ENCODE data around the gene STT3A. TPM values are rescaled to one million over a fixed set of nuclear protein-coding genes. Genes with fewer than 3 reads are reported as not detected.

The STT3A gene
- polyA plus RNA-seq, 1 donor (not counting 4 experiments of a cell fraction or from before 2014, with no cell fraction given) = 183 TPM

DNA sequence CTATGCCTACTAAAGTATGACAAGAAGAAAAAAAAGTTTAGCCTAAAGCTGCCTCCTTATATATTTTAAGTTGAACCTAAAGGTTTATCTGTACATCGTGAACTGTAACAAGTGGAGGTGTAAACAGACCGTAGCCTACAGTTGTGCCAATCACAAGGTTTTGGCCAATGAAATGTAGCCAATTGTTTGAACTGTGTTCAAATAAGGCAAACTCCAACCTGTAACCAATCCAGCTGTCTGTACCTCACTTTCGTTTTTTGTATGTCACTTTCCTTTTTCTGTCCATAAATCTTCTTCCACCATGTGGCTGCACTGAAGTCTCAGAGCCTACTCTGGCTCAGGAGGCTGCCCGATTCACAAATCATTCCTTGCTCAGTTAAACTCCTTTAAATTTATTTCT lies 30.2 kb upstream of the STT3A start:
- no peak overlapping the region for H3K9ac ChIP-seq (ENCODE audit: control insufficient read depth, extremely low read depth, insufficient read depth, low read length)
- no peak overlapping the region for H3K4me2 ChIP-seq (ENCODE audit: control insufficient read depth, extremely low read depth, insufficient read depth, low read depth, low read length)
- DNase-seq (ENCODE audit: low read depth, low spot score) (no peak), FAIRE-seq (no peak)
- TF ChIP-seq EZH2 (IDR thresholded peaks at IDR 0.05; ENCODE audit: low read length) = no peak
- TF ChIP-seq, protein P1, sequence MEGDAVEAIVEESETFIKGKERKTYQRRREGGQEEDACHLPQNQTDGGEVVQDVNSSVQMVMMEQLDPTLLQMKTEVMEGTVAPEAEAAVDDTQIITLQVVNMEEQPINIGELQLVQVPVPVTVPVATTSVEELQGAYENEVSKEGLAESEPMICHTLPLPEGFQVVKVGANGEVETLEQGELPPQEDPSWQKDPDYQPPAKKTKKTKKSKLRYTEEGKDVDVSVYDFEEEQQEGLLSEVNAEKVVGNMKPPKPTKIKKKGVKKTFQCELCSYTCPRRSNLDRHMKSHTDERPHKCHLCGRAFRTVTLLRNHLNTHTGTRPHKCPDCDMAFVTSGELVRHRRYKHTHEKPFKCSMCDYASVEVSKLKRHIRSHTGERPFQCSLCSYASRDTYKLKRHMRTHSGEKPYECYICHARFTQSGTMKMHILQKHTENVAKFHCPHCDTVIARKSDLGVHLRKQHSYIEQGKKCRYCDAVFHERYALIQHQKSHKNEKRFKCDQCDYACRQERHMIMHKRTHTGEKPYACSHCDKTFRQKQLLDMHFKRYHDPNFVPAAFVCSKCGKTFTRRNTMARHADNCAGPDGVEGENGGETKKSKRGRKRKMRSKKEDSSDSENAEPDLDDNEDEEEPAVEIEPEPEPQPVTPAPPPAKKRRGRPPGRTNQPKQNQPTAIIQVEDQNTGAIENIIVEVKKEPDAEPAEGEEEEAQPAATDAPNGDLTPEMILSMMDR (optimal IDR thresholded peaks at IDR 0.05 in 1 of 3, IDR thresholded peaks at IDR 0.05 in 1 of 3, conservative IDR thresholded peaks at IDR 0.05 in 1 of 3; ENCODE audit: extremely low read depth in 1 of 3, insufficient read depth in 2 of 3, low read length in 3 of 3) = no peak
- no peaks in the 10 kb centered on the region for H3K79me2 ChIP-seq (ENCODE audit: control insufficient read depth, insufficient read depth, low read length)
- H3K36me3 ChIP-seq (ENCODE audit: control insufficient read depth in 2 of 2, extremely low read depth in 1 of 2, insufficient read depth in 2 of 2, low read length in 2 of 2) = no peaks in the 10 kb centered on the region
- no peaks in the 10 kb centered on the region for H3K9me3 ChIP-seq (ENCODE audit: control insufficient read depth, low read depth, low read length)
- H3K4me1 ChIP-seq (ENCODE audit: control insufficient read depth, extremely low read depth, insufficient read depth, low read length) = no peaks in the 10 kb centered on the region
- no peak overlapping the region for H3K27ac ChIP-seq (ENCODE audit: control insufficient read depth, insufficient read depth, low read length)
- no peaks in the 10 kb centered on the region for H4K20me1 ChIP-seq (ENCODE audit: control insufficient read depth, extremely low read depth, insufficient read depth, low read length)
- H3K27me3 ChIP-seq (ENCODE audit: control insufficient read depth, extremely low read depth, insufficient read depth, low read length) = no peaks in the 10 kb centered on the region
- dilution Hi-C loops (cut with MboI; ENCODE audit: extremely low pct_ligation_motif_present, low sequenced_read_pairs) = no loop called here
- no peak overlapping the region for H2AFZ ChIP-seq (ENCODE audit: control insufficient read depth, low read length)
- H3K4me3 ChIP-seq (ENCODE audit: control insufficient read depth in 2 of 3, extremely low read depth in 1 of 3, insufficient read depth in 2 of 3, low read depth in 1 of 3, low read length in 3 of 3) = no peak overlapping the region
- H3K9me1 ChIP-seq (ENCODE audit: control insufficient read depth, extremely low read depth, insufficient read depth, low read length) = no peaks in the 10 kb centered on the region

- Histone ChIP-seq H3K4me1 (ENCODE audit: control insufficient read depth, extremely low read depth, insufficient read depth, low read length) (no peaks in the 10 kb centered on the region), H3K27me3 (ENCODE audit: control insufficient read depth, extremely low read depth, insufficient read depth, low read length) (no peaks in the 10 kb centered on the region), H3K9me1 (ENCODE audit: control insufficient read depth, extremely low read depth, insufficient read depth, low read length) (no peaks in the 10 kb centered on the region), H3K27ac (ENCODE audit: control insufficient read depth, insufficient read depth, low read length) (no peak overlapping the region), H4K20me1 (ENCODE audit: control insufficient read depth, extremely low read depth, insufficient read depth, low read length) (no peaks in the 10 kb centered on the region), H3K4me2 (ENCODE audit: control insufficient read depth, extremely low read depth, insufficient read depth, low read depth, low read length) (no peak overlapping the region), H3K9me3 (ENCODE audit: control insufficient read depth, low read depth, low read length) (no peaks in the 10 kb centered on the region), H3K9ac (ENCODE audit: control insufficient read depth, extremely low read depth, insufficient read depth, low read length) (no peak overlapping the region), H3K4me3 (ENCODE audit: control insufficient read depth in 2 of 3, extremely low read depth in 1 of 3, insufficient read depth in 2 of 3, low read depth in 1 of 3, low read length in 3 of 3) (no peak overlapping the region), H3K36me3 (ENCODE audit: control insufficient read depth in 2 of 2, extremely low read depth in 1 of 2, insufficient read depth in 2 of 2, low read length in 2 of 2) (no peaks in the 10 kb centered on the region), H2AFZ (ENCODE audit: control insufficient read depth, low read length) (no peak overlapping the region), H3K79me2 (ENCODE audit: control insufficient read depth, insufficient read depth, low read length) (peaks cover under 1% of the 10 kb centered on the region)
- no peak for FAIRE-seq
- no peak for TF ChIP-seq EZH2 (IDR thresholded peaks at IDR 0.05; ENCODE audit: low read length)
- dilution Hi-C loops (cut with MboI; ENCODE audit: extremely low pct_ligation_motif_present, low sequenced_read_pairs) = no loop called here
- no peak for DNase-seq (ENCODE audit: low read depth, low spot score)
Measured at GRCh38 chr11:125564357-125564756, 28.3 kb upstream of the STT3A start.

DNA sequence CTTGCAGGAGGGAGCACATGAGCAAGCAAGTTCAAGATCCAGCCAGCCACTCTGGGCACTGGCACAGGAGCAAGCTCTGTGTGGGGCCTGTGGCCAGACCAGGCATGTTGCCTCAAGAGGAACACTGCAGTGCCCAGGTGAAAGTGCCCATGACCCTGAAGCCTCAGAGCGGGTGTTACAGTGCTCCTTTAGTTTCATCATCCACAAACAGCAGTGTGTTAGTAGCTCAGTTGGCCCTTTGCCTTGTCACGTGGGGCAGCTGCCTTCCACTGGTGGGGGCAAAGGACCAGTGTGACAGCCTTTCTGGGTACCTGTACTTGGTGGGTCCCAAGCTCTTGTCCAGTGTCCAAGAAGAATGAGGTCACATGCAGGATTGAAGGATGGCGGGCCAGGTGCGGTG lies 26.4 kb upstream of the STT3A start:
- no peaks in the 10 kb centered on the region for H3K36me3 ChIP-seq (ENCODE audit: control insufficient read depth in 2 of 2, extremely low read depth in 1 of 2, insufficient read depth in 2 of 2, low read length in 2 of 2)
- no peak overlapping the region for H3K4me2 ChIP-seq (ENCODE audit: control insufficient read depth, extremely low read depth, insufficient read depth, low read depth, low read length)
- FAIRE-seq (no peak), DNase-seq (ENCODE audit: low read depth, low spot score) (no peak)
- no peaks in the 10 kb centered on the region for H3K9me3 ChIP-seq (ENCODE audit: control insufficient read depth, low read depth, low read length)
- dilution Hi-C loops (cut with MboI; ENCODE audit: extremely low pct_ligation_motif_present, low sequenced_read_pairs) = no loop called here
- H3K9me1 ChIP-seq (ENCODE audit: control insufficient read depth, extremely low read depth, insufficient read depth, low read length) = no peaks in the 10 kb centered on the region
- H3K27ac ChIP-seq (ENCODE audit: control insufficient read depth, insufficient read depth, low read length) = no peak overlapping the region
- no peaks in the 10 kb centered on the region for H4K20me1 ChIP-seq (ENCODE audit: control insufficient read depth, extremely low read depth, insufficient read depth, low read length)
- H3K4me3 ChIP-seq (ENCODE audit: control insufficient read depth in 2 of 3, extremely low read depth in 1 of 3, insufficient read depth in 2 of 3, low read depth in 1 of 3, low read length in 3 of 3) = no peak overlapping the region
- H3K4me1 ChIP-seq (ENCODE audit: control insufficient read depth, extremely low read depth, insufficient read depth, low read length) = peaks cover 9% of the 10 kb centered on the region
- TF ChIP-seq EZH2 (IDR thresholded peaks at IDR 0.05; ENCODE audit: low read length) = no peak
- TF ChIP-seq, protein P1 (optimal IDR thresholded peaks at IDR 0.05 in 1 of 3, IDR thresholded peaks at IDR 0.05 in 1 of 3, conservative IDR thresholded peaks at IDR 0.05 in 1 of 3; ENCODE audit: extremely low read depth in 1 of 3, insufficient read depth in 2 of 3, low read length in 3 of 3) = no peak
- peaks cover 18% of the 10 kb centered on the region for H3K79me2 ChIP-seq (ENCODE audit: control insufficient read depth, insufficient read depth, low read length)
- no peak overlapping the region for H2AFZ ChIP-seq (ENCODE audit: control insufficient read depth, low read length)
- H3K27me3 ChIP-seq (ENCODE audit: control insufficient read depth, extremely low read depth, insufficient read depth, low read length) = no peaks in the 10 kb centered on the region
- no peak overlapping the region for H3K9ac ChIP-seq (ENCODE audit: control insufficient read depth, extremely low read depth, insufficient read depth, low read length)
